Activated CD4-positive, CD25-positive, alpha-beta regulatory T cell (primary cell): Measurements from ENCODE around the gene CHST8.

Source experiments
- DNase-seq, 4 experiments: peaks; one replicate each; lab custom pipeline; 2025; lab: John Stamatoyannopoulos, UW

The CHST8 gene

GRCh38 chr19:33737681-33738371, 116.1 kb downstream of the CHST8 start:
- no peak for DNase-seq

DNA sequence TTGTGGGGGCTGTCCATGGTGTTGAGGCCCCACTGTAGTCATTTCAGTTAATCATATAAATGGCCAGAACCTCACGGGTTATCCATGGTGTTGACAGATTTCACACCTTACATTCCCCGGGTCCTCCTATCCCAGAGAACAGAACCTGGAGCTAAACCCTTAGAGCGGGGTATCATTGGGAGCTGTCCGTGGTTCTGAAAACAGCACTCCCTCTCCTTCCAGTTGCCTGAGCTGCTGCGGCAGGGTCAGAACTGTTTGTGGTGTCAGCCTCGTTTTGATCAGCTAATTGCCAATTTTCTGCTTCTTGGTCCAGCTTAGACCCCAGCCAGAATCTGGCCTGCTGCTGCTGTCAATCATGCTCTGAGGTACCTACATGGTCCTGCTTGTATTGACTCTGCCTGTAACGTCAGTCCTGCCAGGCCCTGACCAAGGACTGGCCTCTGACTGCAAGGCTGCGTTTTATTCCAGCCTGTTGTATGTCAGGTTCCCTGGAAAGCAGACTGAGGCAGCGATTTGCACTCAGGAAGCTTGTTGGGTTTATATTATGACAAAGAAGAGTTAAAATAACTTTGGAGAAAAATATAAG, 119.2 kb downstream of the CHST8 start:
- DNase-seq, result no peak

GRCh38 chr19:33745297-33745696, 123.5 kb downstream of the CHST8 start:
- no peak for DNase-seq

DNA sequence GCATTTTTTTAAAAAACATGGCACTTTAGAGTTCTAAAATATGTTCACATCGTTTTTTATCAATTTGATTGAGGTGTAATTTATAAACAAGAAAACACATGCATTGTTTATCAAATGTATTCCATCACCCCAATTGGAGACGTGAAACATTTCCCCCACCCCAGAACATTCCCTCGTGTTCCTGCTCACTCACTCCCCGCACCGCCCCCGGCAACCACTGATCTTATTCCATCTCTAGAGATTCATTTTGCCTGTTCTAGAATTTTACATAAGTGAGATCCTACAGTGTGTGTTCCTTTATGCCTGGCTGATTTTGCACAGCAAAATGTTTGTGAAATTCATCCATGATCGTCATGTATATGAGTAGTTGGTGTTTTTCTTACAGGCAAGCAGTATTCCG, 124.4 kb downstream of the CHST8 start:
- no peak for DNase-seq

- no peak for DNase-seq
Measured at GRCh38 chr19:33747273-33747672, 125.5 kb downstream of the CHST8 start.

GRCh38 chr19:33748231-33748630, 126.5 kb downstream of the CHST8 start:
- DNase-seq, result no peak

GRCh38 chr19:33749016-33749415, 127.3 kb downstream of the CHST8 start:
- DNase-seq, result no peak

DNA sequence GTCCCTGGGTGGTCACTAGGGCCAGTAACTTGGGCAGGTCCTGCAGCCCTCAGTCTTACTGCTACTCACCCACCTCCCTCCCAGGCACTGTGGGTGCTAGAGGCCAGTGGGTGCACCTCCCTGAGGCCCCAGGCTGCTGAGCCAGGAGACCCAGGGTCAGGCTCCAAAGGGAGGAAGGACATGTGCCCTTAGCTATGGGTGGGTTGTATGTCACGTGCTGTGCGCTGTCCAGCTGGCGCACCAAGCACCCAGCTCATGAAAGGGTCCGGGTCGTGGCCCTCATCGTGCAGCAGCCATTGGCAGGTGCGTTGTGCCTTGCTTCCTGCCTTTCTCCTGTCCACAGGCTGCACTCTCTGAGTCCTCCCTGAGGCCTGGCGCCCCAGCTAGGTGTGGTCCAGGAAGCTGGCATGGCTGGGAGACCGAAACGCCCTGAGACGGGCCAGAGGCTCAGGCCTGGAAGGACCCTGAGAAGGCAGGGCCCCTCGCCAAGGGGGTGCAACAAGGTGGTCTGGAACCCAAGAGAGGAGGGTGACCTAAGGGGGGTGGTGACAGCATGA, 127.9 kb downstream of the CHST8 start:
- DNase-seq, result no peak

DNA sequence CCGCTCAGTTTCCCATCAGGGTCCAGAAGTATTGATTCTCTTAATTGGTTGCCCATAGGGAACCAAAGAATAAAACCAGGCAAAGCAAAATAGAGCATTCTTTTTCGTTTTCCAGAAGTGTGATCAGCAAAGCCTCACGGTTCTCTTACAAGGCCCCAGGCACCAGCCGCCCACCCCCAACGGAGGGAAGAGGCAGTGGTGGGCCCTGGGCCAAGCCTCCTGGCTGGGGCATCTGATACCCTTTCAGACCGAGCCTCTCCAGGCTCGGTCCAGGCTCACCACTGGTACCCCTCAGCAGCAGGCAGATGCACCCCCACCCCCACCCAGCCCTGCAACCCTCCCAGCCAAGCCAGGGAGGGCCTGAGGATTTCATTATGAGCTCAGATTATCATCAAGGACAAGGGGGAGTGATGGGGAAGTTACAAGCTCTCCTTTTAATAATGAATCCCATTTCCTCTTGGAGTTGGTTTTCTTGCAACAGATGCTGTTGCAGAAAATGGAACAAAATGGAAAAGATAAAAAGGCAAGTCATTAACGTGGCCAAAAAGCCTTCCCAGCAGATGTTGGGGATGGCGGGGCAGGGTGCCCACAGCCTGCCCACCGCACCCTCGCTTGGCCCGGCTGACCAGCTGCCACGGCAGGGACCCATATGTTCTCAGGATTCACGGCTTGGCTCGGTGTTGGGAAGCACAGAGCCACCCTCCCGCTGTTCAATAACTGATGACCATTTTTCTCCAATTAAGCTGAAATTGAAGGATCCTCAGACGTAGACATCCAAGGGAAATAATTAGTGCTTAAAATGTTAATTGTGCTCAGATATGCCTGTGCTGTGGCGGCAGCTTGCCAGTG, 129.1 kb downstream of the CHST8 start:
- DNase-seq, result no peak

GRCh38 chr19:33751436-33751770, 129.7 kb downstream of the CHST8 start:
- no peak for DNase-seq

DNA sequence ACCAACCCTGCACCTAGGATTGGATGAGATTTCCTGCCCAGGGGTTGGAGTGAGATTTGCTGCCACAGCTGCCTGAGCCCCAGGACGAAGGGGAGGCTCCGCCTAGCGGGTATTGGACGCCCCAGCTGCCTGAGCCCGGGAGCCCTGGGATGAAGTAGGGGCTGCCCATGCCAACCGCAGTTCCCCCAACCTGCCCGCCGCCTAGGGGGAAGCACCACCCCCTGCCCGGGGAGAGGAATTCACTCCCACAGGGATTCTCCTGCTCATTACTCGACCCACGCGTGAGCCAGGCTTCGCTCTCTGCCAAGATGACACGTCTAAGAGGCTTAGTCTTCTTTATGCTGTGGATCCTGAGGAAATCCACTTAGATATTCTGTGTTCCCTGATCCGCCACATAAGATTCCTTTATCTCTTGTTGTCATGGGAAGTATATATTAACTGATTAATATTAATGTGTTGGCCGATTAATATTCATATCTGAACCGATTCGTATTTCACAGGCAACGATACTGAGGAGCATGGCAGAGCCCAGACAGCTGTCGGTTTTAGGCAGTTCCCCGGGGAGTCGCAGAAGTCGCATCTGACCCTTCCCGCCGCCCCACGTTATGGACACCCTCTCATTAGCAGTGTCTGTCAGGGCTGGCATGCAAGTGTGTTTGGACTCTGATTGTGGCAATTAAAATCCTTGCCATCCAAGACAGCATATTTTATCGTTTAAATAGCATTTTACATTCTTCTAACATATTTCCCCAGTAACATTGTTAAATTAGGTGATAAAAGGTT, 130.5 kb downstream of the CHST8 start:
- no peak for DNase-seq

DNA sequence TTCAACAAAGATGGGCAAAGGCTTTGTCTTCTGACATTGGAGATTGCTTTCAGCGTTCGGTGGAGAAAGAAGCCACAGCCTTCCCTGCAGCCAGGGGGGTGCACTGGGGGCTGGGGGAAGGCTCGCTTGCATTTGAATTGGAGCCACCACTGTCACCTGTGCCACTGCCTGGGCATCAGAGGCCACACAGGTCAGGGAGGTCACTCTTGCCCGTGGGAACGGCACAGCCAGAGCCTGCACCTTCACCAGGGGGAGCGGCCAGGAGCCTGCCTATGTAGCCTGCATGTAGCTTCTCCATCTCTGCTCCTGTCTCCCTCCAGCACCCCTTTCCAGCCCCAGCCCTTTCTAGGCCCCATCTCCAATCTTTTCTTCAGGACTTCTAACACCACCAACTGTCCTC, 131.2 kb downstream of the CHST8 start:
- no peak for DNase-seq

DNA sequence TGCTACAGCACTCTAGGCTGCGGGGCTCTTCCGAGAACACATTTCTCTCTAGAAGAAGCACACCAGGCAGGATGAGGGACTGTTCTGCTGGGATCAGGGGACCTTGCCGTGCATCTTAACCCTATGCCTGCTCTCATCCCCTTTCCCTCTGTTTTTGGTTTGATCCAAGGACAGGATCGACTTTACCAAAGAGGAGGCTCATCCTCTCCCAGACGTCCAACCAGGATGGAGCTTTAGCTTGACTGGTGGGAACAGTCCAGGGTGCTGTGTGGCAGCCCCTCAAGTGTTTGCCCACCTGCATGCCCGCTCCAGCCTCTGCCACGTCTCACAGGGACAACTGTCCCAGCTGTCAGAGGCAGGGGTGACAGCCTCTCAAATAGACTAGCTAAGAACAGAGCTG, 132.6 kb downstream of the CHST8 start:
- no peak for DNase-seq

DNA sequence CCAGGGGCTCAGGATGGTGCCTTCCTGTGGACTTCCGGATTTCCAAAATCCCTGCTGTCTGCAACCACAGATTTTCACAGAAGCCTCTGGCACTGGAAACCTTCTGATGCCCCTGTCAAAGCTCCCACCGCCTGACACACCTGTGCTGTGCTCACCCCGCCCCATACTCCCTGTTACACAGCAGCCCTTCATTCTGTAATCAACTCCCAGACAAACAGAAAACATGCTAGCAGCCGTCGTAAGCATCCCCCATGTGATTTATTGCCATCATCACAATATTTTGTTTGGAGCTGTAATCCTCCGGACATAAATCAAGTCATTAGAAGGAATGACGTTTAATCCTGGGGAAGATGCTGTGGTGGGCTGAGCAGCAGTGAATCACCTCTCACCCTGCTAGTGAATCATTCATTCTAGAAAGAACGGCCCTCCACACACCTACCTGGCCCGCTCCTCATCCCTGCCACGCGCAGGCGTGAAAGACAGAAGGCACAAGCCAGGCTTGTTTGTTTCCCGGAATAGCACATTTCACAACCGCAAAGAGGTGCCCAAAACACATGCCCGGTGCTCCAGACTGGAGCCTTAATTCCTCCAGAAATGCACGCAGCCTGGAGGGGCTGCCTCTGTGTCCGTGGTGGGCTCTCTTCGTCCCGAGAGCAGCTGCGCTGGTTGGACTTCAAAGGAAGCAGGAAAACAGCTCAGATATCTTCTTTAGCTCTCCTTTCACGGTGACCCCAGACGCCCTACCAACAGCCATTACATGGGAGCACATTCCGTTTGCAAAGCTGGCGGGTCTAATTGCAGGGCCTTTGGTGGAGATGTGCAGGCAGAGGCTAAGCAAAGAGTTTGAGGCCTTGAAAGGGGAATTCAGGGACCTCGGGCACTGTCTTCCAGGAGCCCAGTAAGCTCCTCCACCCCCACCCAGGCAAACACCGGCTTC, 133.6 kb downstream of the CHST8 start:
- DNase-seq, result no peak

GRCh38 chr19:33756177-33756576, 134.4 kb downstream of the CHST8 start:
- no peak for DNase-seq

DNA sequence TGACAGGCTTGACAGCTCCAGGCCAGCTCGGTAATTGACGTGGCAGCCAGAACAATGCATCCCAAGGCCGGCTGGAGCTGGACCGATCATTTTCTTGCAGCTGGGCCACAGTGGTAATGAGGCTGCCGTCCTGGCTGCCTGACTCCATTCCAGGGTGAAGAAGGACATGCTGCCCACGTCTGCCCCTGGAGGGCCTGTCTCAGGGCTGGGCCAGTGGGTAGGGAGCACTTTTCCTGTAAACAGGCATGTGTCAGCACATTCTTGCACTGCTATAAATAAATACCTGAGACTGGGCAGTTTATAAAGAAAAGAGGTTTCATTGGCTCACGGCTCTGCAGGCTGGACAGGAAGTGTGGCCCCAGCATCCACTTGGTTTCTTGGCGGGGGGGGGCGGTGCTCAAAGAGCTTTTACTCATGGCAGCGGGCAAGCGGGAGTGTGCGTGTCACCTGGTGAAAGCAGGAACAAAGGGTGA, 136.8 kb downstream of the CHST8 start:
- DNase-seq, result no peak

DNA sequence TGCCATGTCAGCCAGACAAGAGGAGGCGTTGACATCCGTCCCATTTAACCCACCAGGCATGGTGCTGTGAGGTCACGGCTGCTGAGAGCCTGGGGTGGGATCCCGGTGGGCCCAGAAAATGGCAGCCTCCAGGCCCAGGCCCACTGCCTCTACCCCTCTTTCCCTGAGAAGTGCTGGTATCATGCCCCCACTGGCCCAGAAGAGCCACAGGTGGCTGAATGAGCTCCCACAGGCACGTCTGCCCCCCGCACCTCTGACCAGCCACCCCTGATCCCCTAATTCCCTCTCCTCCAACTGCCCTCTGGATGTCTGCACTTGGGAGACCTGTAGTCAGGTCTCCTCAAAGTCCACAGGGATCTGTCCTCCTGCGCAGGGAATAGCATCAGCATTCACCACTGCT, 137.6 kb downstream of the CHST8 start:
- no peak for DNase-seq

DNA sequence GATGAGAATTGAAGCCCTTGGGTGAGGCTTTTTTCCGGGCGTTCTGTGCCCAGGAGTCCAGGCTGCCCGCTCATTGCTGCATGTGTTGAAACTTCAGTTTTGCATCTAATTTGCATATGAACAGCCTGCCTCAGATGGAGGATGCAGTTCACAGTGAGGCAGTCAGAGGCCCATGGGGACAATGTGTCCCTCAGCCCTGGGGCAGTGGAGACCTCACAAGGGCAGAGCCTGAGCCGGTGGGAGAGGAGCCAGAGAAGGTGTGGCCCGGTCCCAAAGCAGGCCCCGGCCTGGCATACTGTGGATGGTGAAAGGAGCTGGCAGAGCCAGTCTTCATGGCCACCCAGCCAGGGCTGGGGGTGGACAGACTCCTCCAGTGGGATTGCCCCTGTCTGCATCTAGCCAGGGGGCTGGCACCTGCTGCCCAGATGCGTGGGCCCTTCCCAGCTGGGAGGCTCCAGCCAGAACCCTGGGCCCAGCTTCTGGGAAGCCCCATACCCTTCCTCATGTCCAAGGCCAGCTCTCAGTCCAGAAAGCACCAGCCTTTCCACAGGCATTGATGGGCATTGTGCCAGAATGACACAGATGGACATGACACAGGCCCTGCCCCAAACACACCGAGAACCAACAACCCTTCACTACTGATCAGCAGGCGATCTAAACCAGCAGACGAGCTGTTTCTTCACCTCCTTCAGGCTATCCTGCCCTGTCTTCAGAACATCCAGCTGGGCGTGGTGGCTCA, 142.0 kb downstream of the CHST8 start:
- no peak for DNase-seq

DNA sequence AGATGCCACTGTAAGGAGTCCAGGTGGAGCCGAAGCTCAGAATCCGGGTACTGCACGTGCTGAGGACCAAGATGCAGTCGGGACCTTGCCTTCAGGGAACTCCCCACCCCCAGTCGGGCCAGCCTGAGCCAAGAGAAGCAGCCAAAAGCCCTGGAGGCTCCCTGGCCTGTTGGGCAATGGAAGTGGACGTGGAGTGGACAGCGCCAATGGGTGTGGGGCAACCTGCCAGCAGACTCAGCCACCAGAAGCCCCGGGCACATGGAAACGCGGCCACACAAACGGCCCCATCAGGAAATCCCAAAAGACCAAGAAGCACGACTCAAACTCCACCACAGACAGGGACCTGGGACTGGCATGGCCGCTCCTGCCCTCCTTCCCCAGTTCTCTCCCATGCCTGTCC, 144.9 kb downstream of the CHST8 start:
- DNase-seq, result no peak

- DNase-seq, result no peak
Measured at GRCh38 chr19:33767898-33768413, 146.2 kb downstream of the CHST8 start.
